Ishikawa (cell line): ENCODE measurements around the gene CFAP54.

Source experiments
- EGR1 ChIP-seq: IDR thresholded peaks from 2 replicates; pipeline ENCODE4 v1.6.1; 2012
- EP300 ChIP-seq: IDR thresholded peaks from 2 replicates; pipeline ENCODE4 v1.6.1; 2012; ENCODE audit warnings: borderline replicate concordance
- FOXM1 ChIP-seq: IDR thresholded peaks from 2 replicates; pipeline ENCODE4 v1.6.1; 2012; ENCODE audit warnings: low read depth, borderline replicate concordance
- NFIC ChIP-seq: IDR thresholded peaks from 2 replicates; pipeline ENCODE4 v1.6.1; 2012
- REST ChIP-seq: IDR thresholded peaks from 2 replicates; pipeline ENCODE4 v1.6.1; 2012; ENCODE audit warnings: low read depth, mild to moderate bottlenecking
- TAF1 ChIP-seq: IDR thresholded peaks from 2 replicates; pipeline ENCODE4 v1.6.1; 2012; ENCODE audit warnings: low read depth, mild to moderate bottlenecking
- YY1 ChIP-seq: IDR thresholded peaks from 2 replicates; pipeline ENCODE4 v1.6.1; 2012; ENCODE audit warnings: low read depth
- ZBTB7A ChIP-seq: IDR thresholded peaks from 2 replicates; pipeline ENCODE4 v1.6.1; 2012; ENCODE audit warnings: low read depth

- TF ChIP-seq YY1 (no peak), REST (no peak), EGR1 (no peak), NFIC (no peak), TAF1 (no peak), FOXM1 (no peak), ZBTB7A (no peak), EP300 (no peak)
Observed at GRCh38 chr12:96897421-96897820, 408.0 kb downstream of the CFAP54 start.
